Fibroblast of skin of back (primary cell): ENCODE results near the gene KRT86.
A peak's percentile ranks its signal among the peaks of the same experiment; 100 is the strongest.

Experiments
- DNase-seq: peaks from one replicate; pipeline ENCODE4 v3.0.0-alpha.2; 2013

The KRT86 gene

DNA sequence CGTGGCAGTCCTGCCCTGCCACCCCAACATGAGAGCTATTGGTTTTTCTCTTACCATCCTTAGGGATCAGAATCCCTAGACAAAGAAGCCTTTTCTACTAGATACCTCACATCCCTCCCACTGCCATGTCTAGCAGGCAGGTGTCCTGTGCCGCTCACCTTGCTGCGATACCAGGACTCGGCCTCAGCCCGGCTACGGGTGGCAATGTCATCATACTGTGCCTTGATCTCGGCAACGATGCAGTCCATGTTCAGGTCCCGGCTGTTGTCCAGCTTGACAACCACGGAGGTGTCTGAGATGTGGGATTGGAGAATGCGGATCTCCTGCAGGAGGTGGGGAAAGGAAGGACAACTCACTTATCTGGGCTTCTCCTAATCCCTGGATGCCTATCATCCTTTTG lies 42.3 kb downstream of the KRT86 start:
- DNase-seq, result no peak

DNA sequence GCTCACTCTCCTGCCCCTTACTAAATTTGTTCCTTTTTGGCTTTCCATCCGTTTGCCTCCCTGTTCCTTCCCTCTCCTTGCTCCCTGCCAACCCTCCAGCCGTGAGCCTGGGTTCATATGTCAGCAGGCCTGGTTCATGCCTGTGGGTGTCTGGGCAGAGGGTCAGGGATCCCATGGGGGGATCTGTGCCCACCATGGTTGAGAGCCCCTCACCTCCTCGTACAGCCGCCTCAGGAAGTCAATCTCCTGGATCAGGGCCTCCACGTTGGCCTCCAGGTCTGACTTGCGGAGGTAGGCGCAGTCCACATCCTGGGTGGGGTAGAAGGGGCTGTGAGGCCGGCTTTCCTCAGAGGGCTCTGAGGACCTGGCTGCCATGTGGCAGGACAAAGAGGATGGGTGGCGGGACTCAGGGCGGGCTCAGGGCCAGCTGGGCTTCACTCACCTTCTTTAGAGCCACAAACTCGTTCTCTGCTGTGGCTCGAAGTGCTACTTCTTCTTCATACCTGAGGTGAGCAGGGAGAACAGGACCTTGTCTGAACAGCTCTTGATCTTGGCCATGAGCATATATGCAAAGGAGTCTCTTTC lies 43.1 kb downstream of the KRT86 start:
- DNase-seq, result no peak

DNA sequence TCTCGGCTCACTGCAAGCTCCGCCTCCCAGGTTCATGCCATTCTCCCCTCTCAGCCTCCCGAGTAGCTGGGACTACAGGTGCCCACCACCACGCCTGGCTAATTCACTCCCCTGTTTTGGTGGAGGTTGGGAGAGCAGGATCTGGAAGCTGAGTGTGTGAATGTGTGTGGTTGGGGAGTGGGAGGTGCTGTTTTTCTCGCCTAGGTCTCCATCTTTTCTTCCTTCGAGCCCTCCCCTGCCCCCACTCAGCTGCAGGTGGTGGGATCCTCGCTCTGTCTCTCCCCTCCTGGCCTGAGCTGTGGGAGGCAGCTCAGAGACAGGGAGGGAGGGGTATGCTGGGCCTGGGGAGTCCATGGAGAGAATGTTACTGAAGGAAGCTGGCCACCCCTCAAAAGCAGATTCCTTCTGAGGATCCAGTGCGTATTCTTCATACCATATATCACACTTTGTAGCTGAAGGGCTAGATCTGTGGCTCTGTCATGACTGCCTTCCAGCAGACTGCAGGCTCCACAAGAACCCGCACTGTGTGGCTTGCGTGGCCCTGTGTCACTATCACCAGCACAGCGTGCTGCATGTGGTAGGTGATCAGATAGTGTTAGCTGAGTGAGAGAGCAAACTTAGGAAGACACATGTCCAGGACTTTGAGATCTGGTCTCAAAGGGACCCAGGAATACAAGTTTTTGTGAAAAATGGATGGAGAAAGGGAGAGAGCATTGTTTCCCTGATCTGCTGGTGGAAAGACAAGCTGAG lies 44.0 kb downstream of the KRT86 start:
- DNase-seq, result no peak

DNA sequence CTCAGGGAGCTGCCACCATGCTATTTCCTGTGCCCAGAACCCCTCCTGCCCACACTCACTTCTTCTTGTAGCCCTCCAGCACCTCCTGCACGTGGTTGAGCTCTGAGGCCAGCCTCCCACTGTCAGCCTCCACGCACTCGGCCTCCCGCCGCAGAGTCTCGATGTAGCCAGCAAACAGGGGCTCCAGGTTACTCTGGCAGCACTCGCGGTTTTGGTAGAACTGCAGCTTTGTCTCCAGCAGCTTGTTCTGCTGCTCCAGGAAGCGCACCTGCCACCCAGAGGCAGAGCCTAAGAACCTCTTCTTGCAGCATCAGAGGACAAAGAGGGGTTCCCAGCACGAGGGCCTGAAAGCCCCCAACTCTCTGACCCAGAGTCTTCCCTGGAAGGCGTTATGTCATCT lies 44.7 kb downstream of the KRT86 start:
- DNase-seq, result no peak

DNA sequence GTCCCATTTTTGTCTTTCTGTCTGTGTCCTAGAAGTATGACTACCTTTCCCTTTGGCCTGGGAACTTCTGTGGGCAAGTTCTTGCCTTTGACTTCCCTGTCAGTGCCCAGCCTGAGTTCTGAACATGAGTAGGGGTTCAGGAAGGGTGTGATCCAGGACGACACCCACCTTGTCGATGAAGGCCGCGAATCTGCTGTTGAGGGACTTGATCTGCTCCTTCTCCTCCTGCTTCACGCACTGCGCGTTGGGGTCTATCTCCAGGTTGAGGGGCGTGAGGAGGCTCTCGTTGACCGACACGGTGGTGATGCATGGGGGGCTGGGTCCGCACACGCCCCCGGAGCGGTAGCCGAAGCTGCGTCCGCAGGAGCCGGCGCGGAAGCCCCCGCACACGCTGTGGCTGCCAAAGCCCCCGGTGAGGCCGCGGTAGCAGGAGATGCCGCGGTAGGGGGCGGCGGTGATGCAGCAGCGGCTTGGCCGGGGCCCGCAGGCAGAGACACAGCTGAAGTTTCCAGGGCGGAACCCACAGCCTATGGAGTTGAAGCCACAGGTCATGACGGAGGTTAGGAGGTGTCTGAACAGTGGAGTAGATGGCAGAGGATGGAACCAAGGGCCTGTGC lies 46.4 kb downstream of the KRT86 start, which contains the start of gene KRT83:
TSS of gene KRT83 (minus strand) at position 615 of the 617 bp plus-strand sequence. CDS start at position 552, 63 bp downstream.
- no peak for DNase-seq

DNA sequence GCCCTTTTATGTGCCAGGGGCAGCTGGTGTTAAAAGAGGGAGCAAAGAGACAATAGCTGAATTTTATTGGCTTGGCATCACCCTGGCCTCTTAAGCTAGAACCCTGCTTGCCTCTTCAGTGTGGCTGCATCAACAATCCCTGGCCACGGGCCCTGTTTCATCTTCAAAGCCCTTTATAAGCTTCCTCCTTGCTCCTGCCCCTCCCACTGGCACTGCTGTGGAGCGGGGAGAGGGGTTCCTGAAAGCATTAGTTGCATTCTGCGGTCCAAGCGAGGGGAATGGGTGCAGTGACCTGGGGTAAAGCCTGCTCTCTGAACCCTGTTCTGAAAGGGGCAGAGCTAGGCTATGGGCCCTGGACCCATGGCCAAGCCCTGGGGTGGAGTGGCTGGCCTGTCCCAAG lies 47.0 kb downstream of the KRT86 start:
- DNase-seq, result no peak

DNA sequence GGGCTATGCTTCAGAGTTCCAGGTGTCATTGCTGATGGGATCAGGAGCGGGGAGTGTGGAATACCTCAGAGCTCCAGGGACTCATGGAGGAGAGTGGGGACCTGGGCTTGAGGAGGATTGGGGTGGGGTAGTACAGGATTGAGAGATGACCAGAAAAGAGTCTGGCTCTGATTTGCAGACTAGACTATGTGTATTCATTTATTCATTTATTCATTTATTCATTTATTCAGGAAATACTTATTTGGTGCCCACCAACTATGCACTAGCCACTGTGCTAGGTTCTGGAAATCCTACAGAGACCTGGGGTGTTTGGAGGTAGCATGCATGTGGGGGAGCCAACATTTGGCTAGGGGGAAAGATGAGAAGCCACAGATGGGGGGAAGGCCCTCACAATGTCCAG lies 47.6 kb downstream of the KRT86 start:
- no peak for DNase-seq

DNA sequence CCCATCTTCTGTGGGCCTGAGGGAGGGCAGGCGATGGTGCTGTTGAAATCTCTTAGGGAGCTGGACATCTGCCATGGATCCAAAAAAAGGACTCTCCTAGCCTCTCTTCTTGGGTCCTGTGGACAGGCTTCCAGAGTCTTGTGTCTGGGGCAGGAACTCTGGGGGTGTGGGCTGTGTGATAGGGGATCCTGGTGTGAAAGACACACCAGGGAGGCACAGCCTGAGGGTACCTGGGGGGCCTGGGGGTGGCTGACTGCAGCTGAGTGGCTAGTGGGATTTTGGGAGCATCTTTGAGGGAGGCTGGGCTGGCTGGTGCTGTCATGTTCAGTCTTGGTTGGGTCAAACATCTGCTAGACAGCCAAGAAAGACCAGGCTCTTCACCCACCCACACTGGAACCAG lies 48.6 kb downstream of the KRT86 start:
- no peak for DNase-seq

DNA sequence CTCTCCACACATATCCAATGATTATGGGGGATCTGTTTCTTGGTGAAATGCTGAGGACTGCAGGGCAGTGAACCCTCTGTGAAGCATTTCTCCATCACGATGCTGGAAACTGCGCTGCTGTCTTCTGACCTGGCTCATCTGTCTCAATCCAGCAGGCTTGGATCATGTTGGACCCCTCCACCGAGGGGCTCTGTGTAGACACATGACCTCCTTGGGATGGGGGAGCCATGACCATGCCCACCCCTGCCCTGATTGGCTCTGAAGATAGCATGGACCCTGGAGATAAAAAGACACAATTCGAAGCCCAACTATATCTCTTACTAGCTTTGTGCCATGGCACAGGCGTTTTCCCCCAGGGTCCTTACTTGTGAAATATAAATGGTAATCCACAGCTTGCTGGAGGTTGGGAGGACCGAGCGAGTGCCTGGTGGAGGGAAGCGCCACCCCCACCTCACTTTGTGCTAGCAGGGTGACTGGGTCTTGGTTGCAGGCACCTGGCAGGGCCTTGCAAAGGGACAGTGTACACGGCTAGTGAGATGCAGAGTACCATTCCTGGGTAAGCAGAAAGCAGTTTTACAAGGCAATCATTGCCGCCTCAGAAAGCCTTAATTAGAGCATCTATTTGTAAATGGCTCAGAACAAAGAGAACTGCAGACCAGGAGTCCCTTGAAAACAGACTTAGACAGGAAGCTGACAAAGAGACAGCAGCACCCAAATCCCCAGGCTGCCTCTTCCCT lies 49.1 kb downstream of the KRT86 start:
- no peak for DNase-seq

DNA sequence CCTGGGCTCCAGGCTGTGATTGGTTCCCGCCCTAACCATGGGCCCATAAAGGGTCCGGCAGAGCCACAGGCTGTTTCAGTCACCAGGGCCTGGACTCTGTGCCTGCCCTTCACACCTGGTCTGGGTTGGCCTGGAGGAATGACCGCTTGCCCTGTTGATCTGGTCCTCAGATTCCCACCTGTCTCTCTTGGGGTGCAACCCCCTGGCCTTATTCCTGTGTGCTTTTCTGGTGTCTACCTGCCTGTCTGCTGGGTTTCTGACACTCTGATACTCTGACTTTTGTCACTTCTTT lies 49.7 kb downstream of the KRT86 start:
- DNase-seq, result no peak

DNA sequence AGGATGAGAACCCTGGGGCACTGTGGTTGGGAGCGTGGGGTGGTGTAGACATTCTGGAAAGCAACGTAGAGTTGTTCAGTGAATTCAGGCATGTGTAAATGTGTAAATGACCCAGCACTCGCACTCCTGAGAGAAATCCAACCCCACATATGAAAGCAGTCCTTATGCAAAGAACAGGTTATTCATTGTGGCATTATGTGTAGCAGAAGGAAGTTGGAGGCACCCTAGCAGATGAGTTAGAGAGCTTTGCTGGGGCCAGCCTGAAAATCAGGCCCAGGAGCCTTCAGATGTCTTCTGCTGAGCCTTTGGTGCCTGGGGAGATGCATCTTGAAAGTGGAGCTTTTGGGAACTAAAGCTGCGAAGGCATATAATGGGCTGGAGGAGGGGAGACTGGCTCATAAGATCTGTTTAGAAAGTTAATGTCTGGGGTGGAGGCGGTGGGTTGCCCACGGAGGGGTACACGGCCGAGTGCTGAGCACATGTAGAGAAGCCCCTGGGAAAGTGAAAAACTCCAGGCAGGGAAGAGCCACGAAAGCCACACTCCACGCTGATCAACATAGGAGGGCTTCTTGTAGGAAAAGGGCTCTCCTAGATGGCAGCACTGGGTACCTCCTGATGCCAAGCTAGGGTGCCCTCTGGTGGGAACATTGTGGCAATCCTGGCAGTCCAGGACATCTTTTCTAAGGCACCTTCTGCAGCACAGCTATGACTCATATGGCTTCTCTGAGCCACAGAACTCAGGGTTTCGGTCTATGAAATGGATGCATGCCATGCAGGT lies 52.8 kb downstream of the KRT86 start:
- peak; percentile 92 for DNase-seq

DNA sequence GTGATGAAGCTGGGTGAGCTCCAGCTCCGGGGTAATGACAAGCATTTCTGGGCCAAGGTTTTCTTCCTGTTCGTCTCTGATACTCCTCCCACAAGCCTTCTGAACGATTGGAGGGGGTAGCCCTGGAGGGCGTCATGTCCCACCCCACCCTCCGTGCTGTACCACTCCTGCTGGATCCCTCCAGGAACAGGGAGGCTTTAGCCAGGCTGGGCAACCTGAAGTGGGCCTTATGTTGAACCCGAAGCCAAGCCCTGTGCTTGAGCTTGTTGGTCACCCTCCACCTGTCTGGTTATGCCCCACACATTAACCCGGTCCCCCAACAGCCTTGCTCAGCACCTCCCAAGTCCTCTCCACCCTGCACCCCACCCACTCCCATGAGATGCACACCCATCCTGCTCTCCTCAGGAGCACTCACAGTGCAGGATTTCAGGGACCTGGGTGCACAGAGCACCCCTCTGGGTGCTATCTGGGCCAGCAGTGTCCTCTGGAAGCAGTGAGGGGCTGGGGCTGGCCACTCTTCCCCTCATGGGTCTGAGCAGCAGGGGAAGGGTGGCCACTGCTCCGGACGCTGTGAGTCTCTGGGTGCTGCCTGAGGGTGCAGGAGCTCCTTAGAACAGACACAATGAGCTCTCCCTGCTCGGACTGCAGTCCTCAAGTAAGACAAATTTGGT lies 53.5 kb downstream of the KRT86 start:
- no peak for DNase-seq

DNA sequence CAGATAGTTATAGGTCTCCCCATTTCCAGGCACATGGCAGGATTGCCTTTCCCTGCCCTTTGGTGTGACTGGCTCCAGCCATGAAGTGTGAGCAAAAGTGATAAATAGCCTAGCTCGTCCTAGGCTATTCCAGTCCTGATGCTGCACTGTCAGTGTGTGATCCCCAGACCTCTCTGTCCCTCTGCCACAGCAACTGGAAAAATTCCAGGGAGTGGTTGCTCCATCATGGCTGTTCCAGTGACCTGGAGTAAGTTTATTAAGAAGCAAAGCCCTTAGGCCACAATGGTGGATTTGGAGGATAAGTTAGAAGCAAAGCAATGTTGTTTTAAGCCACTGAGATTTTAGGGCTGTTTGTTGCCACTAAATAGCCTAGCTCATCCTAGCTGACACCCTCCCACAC lies 56.6 kb downstream of the KRT86 start:
- DNase-seq, result no peak

DNA sequence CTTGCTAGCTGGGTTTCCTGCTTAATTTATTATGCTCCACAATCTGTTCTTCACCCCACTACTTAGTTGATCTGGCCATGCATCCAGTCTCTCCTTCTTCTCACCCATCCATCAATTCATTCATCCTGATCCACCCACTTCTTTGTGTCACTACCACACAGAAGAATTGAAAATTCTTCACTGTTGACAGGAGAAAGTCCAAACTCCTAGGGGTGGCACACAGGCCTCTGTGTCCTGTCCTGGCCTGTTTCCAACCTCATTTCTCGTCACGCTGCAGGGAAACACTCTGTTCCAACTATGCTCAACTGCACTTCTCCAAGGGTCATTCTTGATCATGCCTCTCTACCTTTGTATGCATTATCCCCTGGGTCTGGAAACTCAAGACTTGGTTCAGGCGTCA lies 57.4 kb downstream of the KRT86 start:
- DNase-seq, result no peak

DNA sequence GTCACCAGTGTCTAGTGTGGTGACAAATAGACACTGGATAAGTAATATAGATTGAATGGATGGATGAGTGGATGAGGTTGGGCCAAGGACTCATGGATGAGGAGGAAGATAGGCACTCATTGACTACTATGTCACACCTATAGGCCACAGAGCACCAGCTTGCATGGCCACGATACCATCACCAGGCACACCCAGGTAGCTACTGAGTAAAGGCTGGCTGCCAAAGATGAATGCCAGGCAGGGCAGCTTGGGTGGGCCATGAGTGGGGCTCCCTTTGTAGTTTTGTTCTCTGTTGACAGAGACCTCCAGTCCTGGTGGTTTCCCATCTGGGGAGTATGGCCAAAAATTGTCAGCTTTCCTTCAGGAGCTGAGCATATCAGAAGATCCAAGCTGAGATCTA lies 57.9 kb downstream of the KRT86 start:
- no peak for DNase-seq

DNA sequence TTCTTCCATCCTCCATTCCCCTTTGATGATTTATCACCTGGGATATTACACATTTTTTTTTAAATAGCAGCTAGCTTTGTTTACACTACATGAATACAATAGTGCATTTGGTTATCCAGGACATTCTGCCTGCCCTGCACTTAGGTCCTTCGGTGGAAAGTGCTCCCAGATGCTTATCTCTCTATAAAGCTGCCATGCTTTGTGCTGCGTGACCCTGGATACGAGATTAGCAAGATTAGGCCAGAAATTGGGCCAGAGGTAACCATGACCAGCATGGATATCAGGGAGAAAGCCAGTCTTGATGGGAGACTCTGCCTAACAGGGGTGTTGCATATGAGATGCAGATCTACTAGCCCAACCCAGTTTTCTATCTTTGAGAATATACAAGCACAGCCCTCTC lies 58.9 kb downstream of the KRT86 start:
- DNase-seq, result no peak

DNA sequence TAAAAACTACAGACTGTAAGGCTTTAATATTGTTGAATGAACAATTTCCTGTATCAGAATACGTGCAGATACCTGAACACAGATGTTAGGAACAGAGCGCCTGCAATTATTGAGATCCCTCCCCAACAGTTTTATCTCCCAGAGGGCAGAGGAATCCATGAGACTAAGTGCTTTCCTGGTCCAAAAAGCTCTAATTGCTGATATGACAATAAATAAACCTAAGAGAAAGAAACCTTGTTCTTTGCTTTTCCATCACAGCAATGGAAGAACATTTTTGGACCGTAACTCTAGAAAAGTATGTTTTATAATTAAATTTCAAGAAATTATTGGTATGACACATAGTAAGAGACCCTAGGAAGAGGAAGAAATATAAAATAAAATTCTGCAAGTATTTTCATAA lies 59.7 kb downstream of the KRT86 start:
- no peak for DNase-seq

DNA sequence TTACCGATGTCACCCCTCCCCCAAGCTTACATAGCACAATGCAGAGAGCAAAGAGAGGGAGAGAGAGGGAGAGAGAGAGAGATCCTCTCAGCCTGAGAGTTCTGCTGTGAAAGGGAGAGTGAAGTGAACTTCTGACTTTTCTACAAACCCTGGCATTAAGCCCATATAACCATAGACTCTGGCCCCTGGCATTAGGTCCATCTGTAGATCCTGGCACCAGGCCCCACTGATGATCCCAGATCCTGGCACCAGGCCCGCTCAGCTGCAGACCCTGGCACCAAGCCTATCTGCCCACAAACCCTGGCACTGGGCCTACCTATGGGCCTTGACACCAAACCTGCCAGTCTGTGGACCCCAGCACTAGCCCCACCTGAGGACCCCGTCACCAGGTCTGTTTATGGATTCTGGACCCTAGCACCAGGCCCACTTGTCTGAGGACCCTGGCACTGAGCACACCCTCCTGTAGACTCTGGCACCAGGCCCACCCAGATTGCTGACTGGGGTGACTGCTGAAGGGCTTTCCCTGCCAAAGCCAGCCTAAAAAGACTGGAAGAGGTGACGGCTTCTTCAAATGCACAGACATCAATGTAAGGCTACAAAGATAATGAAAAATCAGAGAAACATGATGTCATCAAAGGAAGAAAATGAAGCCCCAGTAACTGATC lies 61.3 kb downstream of the KRT86 start:
- no peak for DNase-seq

DNA sequence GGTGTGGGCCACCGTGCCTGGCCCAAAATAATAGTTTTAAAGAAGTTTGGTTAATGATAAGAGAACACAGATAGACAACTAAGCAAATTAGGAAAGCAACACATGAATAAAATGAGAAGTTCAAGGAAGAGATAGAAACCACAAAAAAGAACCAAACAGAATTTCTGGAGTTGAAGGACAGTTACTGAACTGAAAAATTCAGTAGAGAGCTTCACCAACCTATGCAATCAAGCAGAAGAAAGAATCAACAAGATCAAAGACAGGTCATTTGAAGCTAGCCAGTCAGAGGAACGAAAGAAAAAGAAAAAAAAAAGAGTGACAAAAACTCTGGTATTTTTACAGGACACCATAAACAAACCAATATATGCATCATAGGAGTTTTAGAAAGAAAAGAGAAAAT lies 62.2 kb downstream of the KRT86 start:
- DNase-seq, result no peak

DNA sequence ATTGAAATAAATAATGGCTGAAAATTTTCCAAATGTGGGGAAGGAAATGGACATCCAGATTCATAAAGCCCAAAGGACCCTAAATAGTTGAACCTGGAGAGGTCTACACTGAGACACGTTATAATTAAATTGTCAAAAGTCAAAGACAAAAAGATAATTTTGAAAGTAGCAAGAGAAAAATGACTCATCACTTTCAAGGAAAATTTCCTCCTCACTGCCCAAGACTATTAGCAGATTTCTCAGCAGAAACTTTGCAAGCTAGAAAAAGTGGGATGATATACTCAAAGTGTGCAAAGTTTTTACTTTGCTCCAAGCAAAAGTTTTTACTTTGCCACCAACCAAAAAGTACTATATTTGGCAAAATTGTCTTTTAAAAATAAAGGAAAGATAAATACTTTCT lies 62.6 kb downstream of the KRT86 start:
- no peak for DNase-seq

DNA sequence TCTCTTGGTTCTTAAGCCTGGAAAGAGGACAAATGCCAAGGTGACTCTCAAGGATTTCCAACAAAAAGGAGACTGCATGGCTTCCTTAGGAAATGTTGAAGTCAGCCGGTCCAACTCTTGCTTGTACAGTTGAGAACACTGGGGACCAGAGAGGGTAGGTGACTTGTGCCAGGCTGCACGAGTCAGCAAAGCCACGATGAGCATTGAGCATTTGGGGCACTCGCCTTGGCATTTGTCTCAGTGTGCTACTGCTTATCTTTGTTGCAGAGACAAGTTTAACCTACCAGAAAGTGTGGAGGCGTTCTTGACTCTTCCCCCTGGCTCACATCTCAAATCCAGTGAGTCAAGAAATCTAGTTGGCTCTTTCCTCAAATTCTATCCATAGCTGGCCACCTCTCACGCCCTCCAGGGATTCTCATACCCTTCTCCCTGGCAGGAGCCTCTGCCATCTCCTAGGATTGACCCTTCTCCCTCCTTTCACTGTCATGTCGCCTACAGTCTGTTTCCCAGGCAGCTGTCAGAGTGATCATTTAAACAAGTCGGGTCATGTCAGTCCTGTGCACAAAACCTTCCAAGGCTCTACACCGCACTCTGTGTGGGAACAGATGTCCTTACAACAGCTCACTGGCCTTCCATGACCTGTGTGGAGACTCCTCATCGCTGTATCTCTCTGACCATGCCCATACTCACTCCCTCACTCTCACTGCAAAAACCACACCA lies 64.0 kb downstream of the KRT86 start:
- no peak for DNase-seq
